Measurements from ENCODE around the gene GATA5.

Gene GATA5

DNA sequence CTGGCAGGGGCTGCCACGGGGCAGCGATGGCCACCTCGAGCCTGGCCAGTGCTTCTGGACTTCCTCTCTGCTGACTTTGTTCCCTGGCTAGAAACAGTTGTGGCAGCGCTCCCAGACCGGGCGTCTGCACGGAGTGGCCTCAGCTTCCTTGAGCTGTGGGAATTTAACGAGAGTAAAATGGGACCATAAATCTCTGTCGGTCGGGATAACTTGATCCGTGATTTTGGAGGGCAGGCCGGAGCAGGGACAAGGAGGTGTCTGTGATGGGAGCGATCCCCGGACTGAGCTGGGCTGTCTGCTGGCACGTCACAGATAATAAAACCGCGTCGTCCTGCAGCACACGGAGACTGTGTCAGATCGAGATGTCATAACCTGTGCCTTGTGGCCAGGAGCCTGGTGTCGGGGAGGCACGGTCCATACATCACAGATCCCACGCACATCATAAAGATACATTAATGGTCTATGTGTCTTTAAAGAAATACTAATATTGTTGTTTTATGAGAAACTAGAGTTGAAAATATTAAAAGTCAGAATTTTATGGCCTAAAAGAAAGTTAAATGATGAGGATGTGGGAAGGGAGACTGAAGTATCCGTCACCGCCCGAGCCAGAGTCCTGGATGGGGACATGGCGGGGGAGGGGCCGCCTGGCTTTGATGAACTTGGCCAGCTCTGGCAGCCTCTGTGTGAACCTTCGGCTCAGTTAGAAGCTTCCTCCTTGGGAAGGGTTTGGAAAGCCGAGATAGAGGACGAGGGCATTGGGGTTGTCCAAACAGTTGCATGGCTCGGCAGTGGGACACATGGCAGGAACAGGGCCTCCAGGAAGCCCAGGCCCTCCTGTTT, 41.9 kb downstream of the GATA5 start:
- in situ Hi-C loops (cut with HindIII; ENCODE audit: low pct_ligation_motif_present, low sequenced_read_pairs), result loop anchor here (25.0 kb wide), 1 partner anchor 103 kb away; no protein-coding TSS in a partner anchor
- DNase-seq, result no peak
- Histone ChIP-seq H3K36me3 (replicated peaks) (no peaks in the 10 kb centered on the region), H3K27me3 (replicated peaks) (peaks cover 1% of the 10 kb centered on the region), H3K4me3 (ENCODE audit: low read depth, low read length) (no peak overlapping the region), H3K27ac (no peak overlapping the region)
- TF ChIP-seq, protein P1, sequence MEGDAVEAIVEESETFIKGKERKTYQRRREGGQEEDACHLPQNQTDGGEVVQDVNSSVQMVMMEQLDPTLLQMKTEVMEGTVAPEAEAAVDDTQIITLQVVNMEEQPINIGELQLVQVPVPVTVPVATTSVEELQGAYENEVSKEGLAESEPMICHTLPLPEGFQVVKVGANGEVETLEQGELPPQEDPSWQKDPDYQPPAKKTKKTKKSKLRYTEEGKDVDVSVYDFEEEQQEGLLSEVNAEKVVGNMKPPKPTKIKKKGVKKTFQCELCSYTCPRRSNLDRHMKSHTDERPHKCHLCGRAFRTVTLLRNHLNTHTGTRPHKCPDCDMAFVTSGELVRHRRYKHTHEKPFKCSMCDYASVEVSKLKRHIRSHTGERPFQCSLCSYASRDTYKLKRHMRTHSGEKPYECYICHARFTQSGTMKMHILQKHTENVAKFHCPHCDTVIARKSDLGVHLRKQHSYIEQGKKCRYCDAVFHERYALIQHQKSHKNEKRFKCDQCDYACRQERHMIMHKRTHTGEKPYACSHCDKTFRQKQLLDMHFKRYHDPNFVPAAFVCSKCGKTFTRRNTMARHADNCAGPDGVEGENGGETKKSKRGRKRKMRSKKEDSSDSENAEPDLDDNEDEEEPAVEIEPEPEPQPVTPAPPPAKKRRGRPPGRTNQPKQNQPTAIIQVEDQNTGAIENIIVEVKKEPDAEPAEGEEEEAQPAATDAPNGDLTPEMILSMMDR (IDR thresholded peaks at IDR 0.05; ENCODE audit: low read depth, low read length, missing control alignments), result no peak

DNA sequence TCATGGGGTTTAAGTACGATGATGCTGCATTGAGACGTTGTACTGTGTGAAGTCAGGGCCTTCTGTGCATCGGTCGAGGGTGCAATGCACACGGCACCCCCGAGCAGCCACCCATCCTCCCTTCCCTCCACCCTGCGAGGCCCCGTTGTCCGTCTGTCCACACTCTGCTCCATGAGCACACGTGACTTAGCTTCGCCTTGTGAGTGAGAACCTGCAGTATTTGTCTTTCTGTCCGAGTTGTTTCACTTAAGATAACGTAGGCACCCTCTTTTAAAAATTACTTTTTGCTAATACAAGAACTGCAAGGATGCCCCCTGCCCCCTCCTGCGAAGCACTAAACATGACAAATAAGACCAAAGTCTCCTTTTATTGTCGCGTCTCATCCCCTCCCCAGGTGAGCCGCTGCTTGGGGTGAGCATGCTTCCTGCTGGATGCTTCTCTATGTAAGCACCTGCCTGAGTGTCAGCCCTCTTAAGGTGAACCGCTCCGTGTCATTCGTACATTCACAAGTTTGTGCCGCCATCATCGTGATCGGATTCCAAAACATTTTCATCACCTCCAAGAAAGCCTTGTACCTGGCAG, 44.8 kb downstream of the GATA5 start:
- H3K27ac ChIP-seq, result no peak overlapping the region
- H3K27me3 ChIP-seq (replicated peaks), result peaks cover 1% of the 10 kb centered on the region
- no peak overlapping the region for H3K4me3 ChIP-seq (ENCODE audit: low read depth, low read length)
- in situ Hi-C loops (cut with HindIII; ENCODE audit: low pct_ligation_motif_present, low sequenced_read_pairs), result loop anchor here (25.0 kb wide), 1 partner anchor 106 kb away; no protein-coding TSS in a partner anchor
- DNase-seq, result no peak
- H3K36me3 ChIP-seq (replicated peaks), result no peaks in the 10 kb centered on the region
- TF ChIP-seq, protein P1 (IDR thresholded peaks at IDR 0.05; ENCODE audit: low read depth, low read length, missing control alignments), result no peak

DNA sequence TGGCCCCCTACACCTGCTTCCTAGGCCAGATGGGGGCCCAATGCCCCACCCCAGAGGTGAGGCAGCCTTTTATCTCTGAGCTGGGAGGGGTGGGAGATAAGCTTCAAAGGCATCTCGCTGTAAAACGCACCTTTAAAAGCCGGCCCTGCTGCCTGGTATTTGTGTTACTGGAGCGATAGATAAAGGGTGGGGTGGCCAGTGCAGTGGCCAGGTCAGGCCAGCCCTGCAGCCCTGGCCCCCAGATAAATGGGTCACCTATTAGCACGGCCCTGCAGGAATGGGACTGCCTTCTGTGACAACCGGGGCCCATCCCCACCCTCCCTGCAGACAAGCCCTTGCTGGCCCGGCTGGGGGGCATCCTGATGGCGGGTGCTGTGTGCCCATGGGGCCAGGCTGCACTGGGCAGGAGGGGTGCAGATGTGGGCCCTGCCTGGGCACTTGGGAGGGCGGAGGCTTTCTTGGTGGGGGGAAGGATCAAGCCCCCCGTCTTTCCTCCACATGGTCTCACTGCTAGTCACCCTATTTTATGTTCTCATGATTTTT, 45.4 kb downstream of the GATA5 start:
- TF ChIP-seq, protein P1 (IDR thresholded peaks at IDR 0.05; ENCODE audit: low read depth, low read length, missing control alignments), result no peak
- Histone ChIP-seq H3K36me3 (replicated peaks) (no peaks in the 10 kb centered on the region), H3K27ac (no peak overlapping the region), H3K27me3 (replicated peaks) (peaks cover 1% of the 10 kb centered on the region), H3K4me3 (ENCODE audit: low read depth, low read length) (no peak overlapping the region)
- DNase-seq, result no peak
- in situ Hi-C loops (cut with HindIII; ENCODE audit: low pct_ligation_motif_present, low sequenced_read_pairs), result loop anchor here (25.0 kb wide), 1 partner anchor 107 kb away; no protein-coding TSS in a partner anchor

DNA sequence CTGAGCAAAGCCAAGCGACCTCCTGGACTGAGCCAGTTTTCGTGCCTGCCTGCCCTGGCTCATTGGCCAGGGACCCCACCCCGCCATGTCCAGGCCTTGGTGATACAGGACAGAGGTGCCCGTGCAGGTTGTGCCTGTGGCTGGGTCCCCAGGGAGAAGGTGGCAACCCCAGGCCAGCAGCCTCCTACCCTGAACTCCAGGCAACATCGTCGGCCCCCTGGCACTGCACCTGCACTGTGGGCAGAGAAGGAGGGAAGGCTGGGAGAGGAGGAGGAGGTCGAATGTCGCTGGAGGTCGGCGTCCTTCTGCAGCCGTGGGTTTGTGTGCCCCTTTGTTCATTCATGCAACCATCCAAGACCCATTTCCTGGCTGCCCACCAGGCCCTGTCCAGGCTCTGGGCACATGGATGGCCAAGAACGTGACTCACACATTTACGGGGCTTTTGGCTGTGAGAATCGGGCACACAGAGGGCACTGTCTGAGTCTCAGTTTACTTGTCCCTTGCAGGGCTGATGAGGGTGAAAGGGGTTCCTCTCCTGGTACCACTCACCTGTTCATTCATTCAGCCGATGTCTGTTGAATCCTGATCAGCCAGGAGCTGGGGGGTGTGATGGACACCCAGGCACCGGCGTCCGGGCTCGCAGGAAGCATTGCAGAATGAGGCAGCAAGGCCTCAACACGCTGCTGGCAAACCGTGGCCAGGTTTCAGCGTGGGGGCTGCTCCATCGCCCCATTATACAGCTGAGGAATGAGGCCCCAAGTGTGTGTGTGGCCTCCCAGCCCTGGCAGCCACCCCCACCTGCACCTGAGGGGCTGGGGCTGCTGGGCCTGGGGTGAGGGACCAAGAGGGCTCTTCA, 46.1 kb downstream of the GATA5 start:
- TF ChIP-seq, protein P1 (IDR thresholded peaks at IDR 0.05; ENCODE audit: low read depth, low read length, missing control alignments), result no peak
- Histone ChIP-seq H3K27ac (no peak overlapping the region), H3K4me3 (ENCODE audit: low read depth, low read length) (no peak overlapping the region), H3K36me3 (replicated peaks) (no peaks in the 10 kb centered on the region), H3K27me3 (replicated peaks) (no peaks in the 10 kb centered on the region)
- in situ Hi-C loops (cut with HindIII; ENCODE audit: low pct_ligation_motif_present, low sequenced_read_pairs), result loop anchor here (25.0 kb wide), 1 partner anchor 108 kb away; no protein-coding TSS in a partner anchor
- DNase-seq, result no peak
